ENCODE measurements around the gene FOXJ1.

DNA sequence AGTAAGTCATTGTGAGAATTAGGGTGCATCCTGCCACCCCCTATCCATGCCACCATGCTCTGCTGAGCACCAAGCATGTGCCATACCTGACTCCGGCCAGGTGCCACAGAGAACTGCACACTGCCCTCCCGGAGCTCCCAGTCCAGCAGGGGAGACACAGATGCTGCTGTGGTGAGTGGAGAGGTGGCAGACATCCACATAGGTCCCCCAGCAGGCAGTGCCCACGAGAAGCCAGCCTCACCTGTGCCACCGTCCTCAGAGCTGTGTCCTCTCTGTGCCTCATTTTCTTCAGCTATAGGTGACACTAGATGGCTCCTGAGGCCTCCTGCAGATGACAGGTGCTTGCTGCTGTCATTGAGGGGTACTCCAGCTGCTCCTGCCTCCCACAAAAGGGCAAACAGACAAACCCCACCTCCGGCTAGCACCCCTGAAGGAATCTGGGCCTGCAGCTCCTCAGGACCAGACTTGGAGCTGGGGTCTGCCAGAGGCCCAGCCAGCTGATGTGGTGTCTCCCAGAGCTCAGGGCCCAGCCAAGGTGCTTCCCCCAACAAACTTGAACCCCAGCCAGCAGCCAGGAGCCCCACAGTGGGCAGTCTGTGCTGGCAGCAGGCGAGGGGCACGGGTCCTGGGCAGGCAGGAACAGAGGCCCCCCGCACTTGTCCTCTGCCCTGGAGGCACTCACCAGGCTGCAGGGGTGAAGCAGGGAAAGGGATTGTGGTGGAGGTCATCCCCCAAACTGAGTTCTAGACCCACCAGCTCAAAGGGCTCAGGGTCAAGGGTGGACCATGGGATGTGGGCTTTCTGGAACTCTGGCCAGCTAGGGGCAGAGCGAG is 17.1 kb downstream of the FOXJ1 start:
- TF ChIP-seq SP1 (IDR thresholded peaks at IDR 0.05) (no peak), ARNT (IDR thresholded peaks at IDR 0.05) (no peak), TARDBP (IDR thresholded peaks at IDR 0.05) (no peak), L3MBTL2 (conservative IDR thresholded peaks at IDR 0.05) (no peak), HDGF (IDR thresholded peaks at IDR 0.05; ENCODE audit: borderline replicate concordance) (no peak), FOXM1 (IDR thresholded peaks at IDR 0.05; ENCODE audit: borderline replicate concordance) (no peak), FOXK2 (IDR thresholded peaks at IDR 0.05) (no peak), BHLHE40 (IDR thresholded peaks at IDR 0.05; ENCODE audit: borderline replicate concordance) (no peak), ELF4 (IDR thresholded peaks at IDR 0.05) (no peak), FOXA1 (IDR thresholded peaks at IDR 0.05) (no peak), LEF1 (IDR thresholded peaks at IDR 0.05; ENCODE audit: borderline replicate concordance) (no peak), SUZ12 (IDR thresholded peaks at IDR 0.05) (no peak), CTBP1 (IDR thresholded peaks at IDR 0.05; ENCODE audit: borderline replicate concordance) (no peak)

Data from HEK293T (cell line).